H1 (cell line): ENCODE measurements around the gene TMEM151A. TPM values are rescaled to one million over a fixed set of nuclear protein-coding genes. Genes with fewer than 3 reads are reported as not detected.

Experiments
- CTCF ChIA-PET: fragments of 300-600 bp; sonication (Branson Sonifier 250); formaldehyde crosslinking; loops from one replicate; lab custom pipeline; 2021; ENCODE audit not compliant: partially characterized antibody; lab: Charles Lee
- POLR2A ChIA-PET: fragments of 300-600 bp; sonication (Branson Sonifier 250); formaldehyde crosslinking; loops from one replicate; lab custom pipeline; 2021; ENCODE audit warnings: inconsistent platforms; ENCODE audit not compliant: partially characterized antibody; lab: Charles Lee
- DNase-seq, 2 experiments: peaks; one replicate each; pipeline versions ENCODE4 v3.0.0 to v3.0.0-alpha.2; 2010 to 2022; ENCODE audit warnings: low spot score in 2 of 2, low read depth in 1 of 2, mixed read lengths in 1 of 2
- FAIRE-seq: peaks from 2 replicates; lab custom pipeline; 2011; peaks lifted over from hg19 to GRCh38; lab: Jason Lieb, UNC
- H2AFZ ChIP-seq: 2 replicates; pipeline ENCODE4 v1.8.1; 2012; ENCODE audit warnings: low read length, inconsistent platforms
- H2AK5ac ChIP-seq: 2 replicates; pipeline ENCODE4 v1.6.1; 2013; ENCODE audit warnings: low read depth, low read length
- H2BK120ac ChIP-seq: replicated peaks from 2 replicates; pipeline ENCODE3; 2013; ENCODE audit warnings: low read depth, low read length, inconsistent platforms
- H2BK12ac ChIP-seq: 2 replicates; pipeline ENCODE4 v1.6.1; 2013; ENCODE audit warnings: low read depth, low read length
- H2BK15ac ChIP-seq: 2 replicates; pipeline ENCODE4 v1.6.1; 2013; ENCODE audit warnings: low read length
- H2BK20ac ChIP-seq: 2 replicates; pipeline ENCODE4 v1.6.1; 2013; ENCODE audit warnings: low read length
- H2BK5ac ChIP-seq: 2 replicates; pipeline ENCODE4 v1.6.1; 2013; ENCODE audit warnings: low read depth, low read length
- H3K14ac ChIP-seq: 2 replicates; pipeline ENCODE4 v1.6.1; 2013; ENCODE audit warnings: inconsistent platforms; ENCODE audit not compliant: insufficient read length
- H3K18ac ChIP-seq: 2 replicates; pipeline ENCODE4 v1.6.1; 2013; ENCODE audit warnings: low read length; ENCODE audit errors: extremely low read depth
- H3K23ac ChIP-seq: 2 replicates; pipeline ENCODE4 v1.6.1; 2013; ENCODE audit warnings: inconsistent platforms; ENCODE audit not compliant: insufficient read length
- H3K23me2 ChIP-seq: 2 replicates; pipeline ENCODE4 v1.6.1; 2013; ENCODE audit warnings: low read depth, low read length
- H3K27ac ChIP-seq: 2 replicates; pipeline ENCODE4 v1.6.1; 2011; ENCODE audit warnings: low read depth, low read length, inconsistent platforms
- H3K27me3 ChIP-seq, 4 experiments: replicated peaks in 1 of 4; 1 replicate in 1 of 4; 2 replicates in 3 of 4; pipeline versions ENCODE4 v1.6.1 to v1.8.1; 2011 to 2013; ENCODE audit warnings: low read length in 3 of 4, mild to moderate bottlenecking in 3 of 4, inconsistent platforms in 2 of 4, mixed read lengths in 2 of 4, moderate library complexity in 1 of 4; ENCODE audit not compliant: control insufficient read depth in 3 of 4, insufficient read depth in 3 of 4; ENCODE audit errors: extremely low read depth in 1 of 4
- H3K36me3 ChIP-seq, 4 experiments: 2 replicates each; pipeline versions ENCODE4 v1.6.1 to v1.8.1; 2011 to 2013; ENCODE audit warnings: mild to moderate bottlenecking in 4 of 4, low read length in 3 of 4, moderate library complexity in 2 of 4, control low read depth in 1 of 4, inconsistent platforms in 1 of 4; ENCODE audit not compliant: insufficient read depth in 4 of 4, control insufficient read depth in 2 of 4
- H3K4ac ChIP-seq: replicated peaks from 2 replicates; pipeline ENCODE3; 2013; ENCODE audit warnings: low read length, low read depth, mixed read lengths, inconsistent platforms; ENCODE audit not compliant: insufficient read length
- H3K4me1 ChIP-seq, 4 experiments: replicated peaks in 1 of 4; 1 replicate in 1 of 4; 2 replicates in 3 of 4; pipeline versions ENCODE4 v1.6.1 to v1.8.1; 2011 to 2013; ENCODE audit warnings: low read length in 3 of 4, inconsistent platforms in 2 of 4, mixed read lengths in 1 of 4; ENCODE audit not compliant: insufficient read depth in 4 of 4, control insufficient read depth in 3 of 4
- H3K4me2 ChIP-seq, 2 experiments: 2 replicates each; pipeline versions ENCODE4 v1.6.1 to v1.8.1; 2011 to 2013; ENCODE audit warnings: low read depth in 2 of 2, low read length in 2 of 2, control low read depth in 1 of 2, inconsistent platforms in 1 of 2, mild to moderate bottlenecking in 1 of 2; ENCODE audit not compliant: insufficient read depth in 1 of 2
- H3K4me3 ChIP-seq, 4 experiments: fragments of 200-600, 300-600 bp in 1 of 4; sonication (generic), shearing (Covaris generic), sonication (Bioruptor Twin) in 1 of 4; 2 replicates each; pipeline versions ENCODE4 v1.5.1 to v1.8.1; 2011 to 2016; ENCODE audit warnings: low read length in 4 of 4, low read depth in 3 of 4, control low read depth in 2 of 4, inconsistent platforms in 2 of 4, mild to moderate bottlenecking in 2 of 4, mixed read lengths in 1 of 4, moderate library complexity in 1 of 4; ENCODE audit not compliant: insufficient read depth in 2 of 4; ENCODE audit errors: extremely low read depth in 1 of 4
- H3K56ac ChIP-seq: replicated peaks from 2 replicates; pipeline ENCODE3; 2013; ENCODE audit warnings: low read depth, mild to moderate bottlenecking, mixed read lengths, low read length, inconsistent platforms; ENCODE audit not compliant: insufficient read length
- H3K79me1 ChIP-seq: 2 replicates; pipeline ENCODE4 v1.6.1; 2013; ENCODE audit warnings: low read depth, low read length, control low read depth
- H3K79me2 ChIP-seq, 2 experiments: 2 replicates each; pipeline versions ENCODE4 v1.6.1 to v1.8.1; 2012 to 2013; ENCODE audit warnings: low read length in 2 of 2, mild to moderate bottlenecking in 2 of 2, inconsistent platforms in 1 of 2; ENCODE audit not compliant: insufficient read depth in 2 of 2, control insufficient read depth in 1 of 2
- H3K9ac ChIP-seq, 4 experiments: replicated peaks in 1 of 4; 1 replicate in 1 of 4; 2 replicates in 3 of 4; pipeline versions ENCODE4 v1.6.1 to v1.8.1; 2011 to 2013; ENCODE audit warnings: low read depth in 3 of 4, low read length in 3 of 4, control low read depth in 2 of 4, mild to moderate bottlenecking in 2 of 4, moderate library complexity in 2 of 4, inconsistent platforms in 1 of 4; ENCODE audit errors: extremely low read depth in 1 of 4
- H3K9me3 ChIP-seq, 2 experiments: 2 replicates each; pipeline versions ENCODE4 v1.6.1 to v1.8.1; 2012 to 2013; ENCODE audit warnings: mild to moderate bottlenecking in 2 of 2, moderate library complexity in 2 of 2, control low read depth in 1 of 2, inconsistent platforms in 1 of 2, low read depth in 1 of 2, low read length in 1 of 2, mixed read lengths in 1 of 2; ENCODE audit not compliant: insufficient read depth in 2 of 2
- H4K20me1 ChIP-seq, 2 experiments: replicated peaks in 1 of 2; 2 replicates each; pipeline versions ENCODE3 to v1.8.1; 2011 to 2013; ENCODE audit warnings: inconsistent platforms in 2 of 2, low read length in 2 of 2, mild to moderate bottlenecking in 1 of 2; ENCODE audit not compliant: insufficient read depth in 2 of 2, control insufficient read depth in 1 of 2
- H4K5ac ChIP-seq: 2 replicates; pipeline ENCODE4 v1.6.1; 2013; ENCODE audit warnings: low read length, low read depth, mixed read lengths, inconsistent platforms; ENCODE audit not compliant: insufficient read length
- H4K8ac ChIP-seq: 2 replicates; pipeline ENCODE4 v1.8.0; 2013; ENCODE audit warnings: mild to moderate bottlenecking, moderate library complexity, low read length, inconsistent platforms; ENCODE audit not compliant: insufficient read depth; ENCODE audit errors: extremely low read depth
- H4K91ac ChIP-seq: replicated peaks from 2 replicates; pipeline ENCODE3; 2013; ENCODE audit warnings: low read length, mixed read lengths, inconsistent platforms; ENCODE audit not compliant: insufficient read length
- CHD2 ChIP-seq: IDR thresholded peaks from 2 replicates; pipeline ENCODE4 v1.6.1; 2012; ENCODE audit warnings: low read length, improper control_type of control experiment
- CTBP2 ChIP-seq: IDR thresholded peaks from 2 replicates; pipeline ENCODE4 v1.7.0; 2011; ENCODE audit warnings: borderline replicate concordance, mild to moderate bottlenecking, moderate library complexity, mixed read lengths, low read length; ENCODE audit not compliant: insufficient read depth, insufficient read length
- FOSL1 ChIP-seq: IDR thresholded peaks from 2 replicates; pipeline ENCODE4 v1.6.1; 2011; ENCODE audit warnings: mild to moderate bottlenecking, low read depth, low read length, moderate library complexity; ENCODE audit not compliant: insufficient read depth
- GABPA ChIP-seq: IDR thresholded peaks from 2 replicates; pipeline ENCODE4 v1.6.1; 2011; ENCODE audit warnings: mild to moderate bottlenecking, low read length, moderate library complexity, borderline replicate concordance; ENCODE audit not compliant: insufficient read depth
- HDAC2 ChIP-seq, 2 experiments: fragments of 300-600 bp in 1 of 2; sonication (generic) in 1 of 2; IDR thresholded peaks; 2 replicates each; pipeline ENCODE4 v1.6.1; 2011 to 2012; ENCODE audit warnings: low read depth in 2 of 2, low read length in 2 of 2, mild to moderate bottlenecking in 2 of 2, moderate library complexity in 2 of 2, borderline replicate concordance in 1 of 2, inconsistent platforms in 1 of 2
- KDM4A ChIP-seq: IDR thresholded peaks from one replicate; pipeline ENCODE4 v1.7.1; 2012; ENCODE audit warnings: low read depth, mild to moderate bottlenecking, moderate library complexity, low read length, inconsistent platforms; ENCODE audit not compliant: severe bottlenecking
- POLR2A ChIP-seq, 2 experiments: IDR thresholded peaks; 1 replicate in 1 of 2; 2 replicates in 1 of 2; pipeline ENCODE4 v1.6.1; 2011; ENCODE audit warnings: low read depth in 2 of 2, low read length in 2 of 2, mild to moderate bottlenecking in 2 of 2; ENCODE audit errors: control extremely low read depth in 1 of 2
- SP1 ChIP-seq: IDR thresholded peaks from 2 replicates; pipeline ENCODE4 v1.6.1; 2011; ENCODE audit warnings: low read depth, low read length
- SP2 ChIP-seq: IDR thresholded peaks from 2 replicates; pipeline ENCODE4 v1.6.1; 2012; ENCODE audit warnings: mild to moderate bottlenecking, low read length, inconsistent platforms
- SP4 ChIP-seq: IDR thresholded peaks from 2 replicates; pipeline ENCODE4 v1.6.1; 2012; ENCODE audit warnings: low read length, inconsistent platforms
- TAF1 ChIP-seq: IDR thresholded peaks from 2 replicates; pipeline ENCODE4 v1.6.1; 2011; ENCODE audit warnings: mild to moderate bottlenecking, low read depth, low read length
- WGBS, 2 experiments: shearing (Covaris generic) in 1 of 2; methylation state at CpG; one replicate each; pipeline versions ENCODE4 v1.1.6 to v1.1.7; 2013 to 2015; ENCODE audit warnings: low lambda C conversion rate in 2 of 2, mixed read lengths in 2 of 2, inconsistent platforms in 1 of 2, low coverage in 1 of 2, missing lambda C conversion rate in 1 of 2; ENCODE audit not compliant: insufficient replicate concordance in 2 of 2, insufficient coverage in 1 of 2, insufficient read length in 1 of 2; ENCODE audit errors: extremely low coverage in 1 of 2, missing lambda C conversion rate in 1 of 2; 5-methylcytosine and 5-hydroxymethylcytosine counted together
- polyA plus RNA-seq, 7 experiments: library from polyadenylated mRNA; depleted of rRNA in 3 of 7; stranded (reverse) in 5 of 7; unstranded in 2 of 7; fragments of >200 nt in 5 of 7; fragments of 200-250 nt in 2 of 7; gene quantifications; 1 replicate in 5 of 7; 2 replicates in 1 of 7; 4 replicates in 1 of 7; pipeline versions ENCODE4 v1.2.1 to v1.2.3, GENCODE V29; 2011 to 2013; ENCODE audit warnings: missing spikeins in 2 of 7, mixed read lengths in 2 of 7
- total RNA-seq: library from RNA; stranded (reverse); fragmentation: NEBNext Ultra II Directional; extraction: Animal tissue kit (Norgen Biotek cat#: 25700); gene quantifications from 2 replicates; pipeline ENCODE4 v1.2.1, GENCODE V29; 2021

Gene TMEM151A
- total and polyA plus RNA-seq, 2 of the 8 experiments (the other 6 are each of a cell fraction or from before 2014, with no cell fraction given) = 3.2 TPM

GRCh38 chr11:66312549-66313320 is 21.0 kb downstream of the TMEM151A start:
- Histone ChIP-seq H3K14ac (no peak overlapping the region), H2AK5ac (no peak overlapping the region), H2BK5ac (peak overlapping the region; percentile 90; the same call in 1 of the 2 replicates), H3K4ac (peak overlapping the region; percentile 96), H4K20me1 (no peaks in the 10 kb centered on the region), H3K27me3 (peaks cover 0 to 3% (median 0%) of the 10 kb centered on the region in 4 experiments; a peak in 2 of 7 replicates), H2BK12ac (peak overlapping the region; percentile 53; the same call in 1 of the 2 replicates), H3K23ac (no peak overlapping the region), H3K79me2 (no peaks in the 10 kb centered on the region), H3K36me3 (no peaks in the 10 kb centered on the region), H4K8ac (peak overlapping the region; percentile 87), H3K9me3 (no peaks in the 10 kb centered on the region), H3K79me1 (no peaks in the 10 kb centered on the region), H3K4me2 (peak overlapping the region; percentile 48 to 88), H2BK20ac (no peak overlapping the region), H3K56ac (peak overlapping the region; percentile 65), H2BK120ac (no peak overlapping the region), H3K9ac (peak overlapping the region in 3 of 4 experiments; percentile 29 to 68 (median 62); a peak in 5 of 7 replicates), H3K4me3 (peak overlapping the region; percentile 59 to 79 (median 71)), H2AFZ (peak overlapping the region; percentile 86; the same call in 1 of the 2 replicates), H2BK15ac (no peak overlapping the region), H4K91ac (peak overlapping the region; percentile 88), H4K5ac (peak overlapping the region; percentile 84), H3K23me2 (peaks cover 8% of the 10 kb centered on the region), H3K18ac (peak overlapping the region; percentile 83), H3K27ac (peak overlapping the region; percentile 22; the same call in 1 of the 2 replicates), H3K4me1 (peaks cover 7 to 24% (median 14%) of the 10 kb centered on the region in 4 experiments)
- FAIRE-seq = peak; percentile 7
- 1% methylated on average over 32 of the region's 52 CpGs; no CpG with 5 or more reads in 1 of the 2 experiments for WGBS, 2 experiments
- CTCF ChIA-PET = interaction anchor here (0.6 to 11.7 kb wide), 34 partner anchors 9 to 267 kb away, joined by 3 to 242 read pairs (median 4); partner anchors contain the start of genes B4GAT1, BRMS1, CNIH2 and RAB1B
- peak; percentile 97 to 100 for DNase-seq
- POLR2A ChIA-PET = interaction anchor here (0.5 to 4.1 kb wide), 22 partner anchors 9 to 1085 kb away, joined by 3 to 25 read pairs (median 6); partner anchors contain the start of genes BRMS1, RIN1, TMEM151A and YIF1A
- TF ChIP-seq POLR2A (IDR thresholded peaks at IDR 0.05; ENCODE audit: control extremely low read depth in 1 of 2, low read depth in 2 of 2, low read length in 2 of 2) (peak in 1 of 2 experiments; percentile 66; a peak in 2 of 3 replicates), KDM4A (no peak), SP2 (no peak), GABPA (no peak), CHD2 (no peak), SP1 (peak; percentile 58; the same call in 1 of the 2 replicates), SP4 (no peak), FOSL1 (no peak), HDAC2 (IDR thresholded peaks at IDR 0.05; ENCODE audit: borderline replicate concordance in 1 of 2, low read depth in 2 of 2, low read length in 2 of 2) (peak in 1 of 2 experiments; percentile 41; a peak in 2 of 4 replicates), CTBP2 (no peak), TAF1 (peak; percentile 55)
